Measurements from ENCODE around the gene FTSJ3.

FTSJ3 gene

DNA sequence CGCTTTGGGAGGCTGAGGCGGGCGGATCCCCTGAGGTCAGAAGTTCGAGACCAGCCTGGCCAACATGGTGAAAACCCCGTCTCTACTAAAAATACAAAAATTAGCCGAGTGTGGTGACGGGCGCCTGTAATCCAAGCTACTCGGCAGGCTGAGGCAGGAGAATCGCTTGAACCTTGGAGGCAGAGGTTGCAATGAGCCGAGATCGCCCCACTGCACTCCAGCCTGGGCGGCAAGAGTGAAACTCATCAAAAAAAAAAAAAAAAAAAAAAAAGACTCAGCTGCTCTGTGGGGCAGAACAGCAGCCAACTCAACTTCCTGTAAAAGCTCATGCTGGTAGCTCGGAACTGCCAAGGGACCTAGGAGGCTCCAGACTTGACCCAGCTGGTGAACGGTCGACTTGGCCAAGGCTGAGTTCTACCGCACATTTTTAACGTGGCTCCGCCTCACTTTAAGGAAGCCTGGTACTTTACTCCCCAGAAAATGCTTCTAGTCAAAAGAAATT, 16.0 kb upstream of the FTSJ3 start:
- peak in 5 of 6 experiments; percentile 28 to 64 (median 47) for DNase-seq

DNA sequence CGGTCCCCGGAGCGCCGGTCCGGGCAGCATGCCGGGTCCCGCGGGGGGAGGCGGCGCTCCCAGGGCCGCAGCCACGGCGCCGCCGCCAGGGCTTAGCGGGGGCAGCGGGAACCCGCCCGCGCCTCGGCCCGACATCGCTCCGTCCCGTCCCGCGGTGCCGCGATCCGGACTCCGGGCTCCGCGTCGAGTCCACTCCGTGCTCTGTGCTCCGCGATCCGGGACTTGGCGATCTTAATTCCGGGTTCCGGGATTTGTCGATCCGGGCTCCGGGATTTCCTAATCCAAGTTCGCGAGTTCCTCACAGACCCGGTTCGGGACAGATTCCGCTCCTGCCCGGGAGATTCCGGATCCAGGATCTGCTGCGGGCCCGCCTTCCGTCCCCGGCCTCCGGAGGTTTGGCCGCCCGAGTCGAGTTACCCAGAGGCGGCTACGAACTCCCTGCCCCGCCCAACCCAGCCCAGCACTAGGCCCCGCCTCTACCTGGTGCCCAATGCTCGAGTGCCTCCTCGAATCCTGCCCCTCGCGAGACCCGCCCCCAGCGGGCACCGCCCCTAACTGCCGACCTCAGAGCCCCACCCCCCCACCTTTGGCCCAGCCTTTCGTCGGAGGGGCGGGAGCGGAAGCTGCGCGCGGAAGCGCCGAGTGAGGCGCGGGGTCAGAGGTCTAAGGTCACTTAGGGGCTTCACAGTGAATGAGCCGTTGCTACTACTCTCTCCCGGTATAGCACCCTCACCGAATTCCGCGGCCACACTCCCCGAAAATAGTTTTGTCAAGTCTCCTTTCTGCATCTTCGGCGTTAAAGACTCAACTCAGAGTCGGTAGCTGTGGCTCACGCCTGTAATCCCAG, 15.3 kb upstream of the FTSJ3 start, which contains the start of gene SMARCD2:
Gene SMARCD2, minus strand, starts transcription at position 146 of the 847 bp plus-strand sequence. Its CDS starts 11 bp downstream, at position 135.
- DNase-seq = peak; percentile 97 to 99 (median 98)

DNA sequence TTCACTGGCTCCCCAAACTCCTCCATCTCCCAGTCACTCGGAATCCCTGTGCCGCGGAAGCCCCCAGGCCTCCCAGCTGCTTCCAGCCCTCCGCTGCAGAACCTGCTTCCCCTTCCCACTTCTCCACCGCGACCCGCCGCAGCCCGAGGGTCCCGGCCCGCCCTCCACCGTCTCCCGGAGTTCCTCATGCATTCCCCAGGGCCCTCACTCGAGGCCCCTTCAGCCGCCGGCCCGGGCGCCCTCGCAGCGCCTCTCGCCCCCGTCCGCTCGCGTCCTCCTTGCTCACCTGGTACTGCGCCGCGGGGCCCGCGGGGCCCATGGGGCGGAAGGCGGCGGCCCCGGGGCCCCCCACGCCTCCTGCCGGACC, 14.7 kb upstream of the FTSJ3 start:
- peak in 2 of 6 experiments; percentile 45 to 59 for DNase-seq

DNA sequence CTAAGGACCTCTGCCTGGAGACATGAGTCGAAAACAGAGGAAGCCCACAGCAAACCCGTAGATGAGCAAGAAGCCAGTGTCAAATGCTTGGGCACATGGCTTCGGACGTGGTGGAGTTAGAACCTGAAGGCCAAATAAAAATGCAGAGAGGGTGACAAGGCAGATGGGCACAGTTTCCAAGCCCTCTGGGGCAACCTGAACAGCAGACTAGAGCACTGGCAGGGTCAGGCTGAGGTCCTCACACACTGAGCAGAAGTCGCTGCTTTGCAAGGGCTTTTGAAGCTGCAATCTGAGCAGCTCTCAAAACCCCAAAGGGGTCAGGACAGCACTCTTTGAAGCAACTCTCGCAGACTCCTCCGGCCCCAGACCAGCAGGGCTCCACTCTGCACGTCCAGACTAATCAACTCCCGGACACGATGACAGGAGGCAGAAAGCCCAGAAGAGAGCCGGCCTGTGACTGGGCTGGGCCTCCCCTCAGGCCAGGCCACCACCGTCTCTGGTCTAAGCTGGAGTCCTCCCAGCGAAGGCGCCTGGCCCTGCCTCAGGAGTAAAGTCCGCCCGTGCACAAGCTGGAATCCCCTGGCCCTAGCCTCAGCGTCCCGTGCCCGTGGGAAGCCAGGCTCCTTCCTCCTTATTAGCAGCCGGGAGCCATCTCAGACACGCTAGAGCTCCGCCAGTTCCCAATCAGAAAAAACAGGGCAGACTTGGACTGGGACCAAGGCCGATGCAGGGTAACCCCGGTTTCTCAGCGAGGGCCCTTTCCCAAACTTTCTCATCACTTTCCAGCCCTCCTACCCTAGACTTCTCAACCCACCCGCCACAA, 14.1 kb upstream of the FTSJ3 start:
- no peak for DNase-seq

DNA sequence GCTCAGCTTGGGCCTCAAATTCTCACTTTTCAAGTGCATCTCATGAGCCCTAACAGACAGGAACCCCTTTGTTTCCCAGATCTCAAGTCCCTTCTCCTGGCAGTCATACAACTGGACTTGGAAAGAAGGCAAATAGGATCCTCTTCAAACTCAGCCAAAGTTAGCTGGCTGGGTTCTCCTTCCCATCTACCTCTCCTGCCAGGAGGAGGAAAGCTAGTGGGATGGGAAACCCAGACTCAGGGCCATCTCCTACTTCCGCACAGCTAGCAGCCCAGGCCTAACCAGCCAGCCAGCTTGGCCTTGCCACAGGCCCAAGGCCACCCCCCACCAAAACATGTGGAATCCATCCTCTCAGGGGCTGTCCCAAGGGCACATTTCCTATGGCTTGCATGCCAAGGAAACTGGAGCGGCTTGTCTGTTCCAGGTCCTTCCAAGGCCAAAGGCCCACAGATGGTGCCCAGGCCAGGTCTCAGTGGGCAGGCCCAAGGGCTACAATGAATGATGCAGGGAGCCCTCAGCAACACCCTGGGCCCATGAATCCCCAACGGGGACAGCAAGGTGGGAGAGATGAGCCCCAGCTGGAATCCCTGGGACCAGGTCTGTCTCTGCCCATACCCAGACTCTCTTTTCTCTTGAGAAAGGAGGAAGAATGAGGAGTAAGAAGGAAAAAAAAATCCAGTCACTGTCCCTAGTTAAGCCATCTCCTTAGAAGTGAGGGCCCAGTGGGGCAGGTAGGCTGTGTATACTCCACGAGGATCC, 13.3 kb upstream of the FTSJ3 start:
- DNase-seq = no peak

DNA sequence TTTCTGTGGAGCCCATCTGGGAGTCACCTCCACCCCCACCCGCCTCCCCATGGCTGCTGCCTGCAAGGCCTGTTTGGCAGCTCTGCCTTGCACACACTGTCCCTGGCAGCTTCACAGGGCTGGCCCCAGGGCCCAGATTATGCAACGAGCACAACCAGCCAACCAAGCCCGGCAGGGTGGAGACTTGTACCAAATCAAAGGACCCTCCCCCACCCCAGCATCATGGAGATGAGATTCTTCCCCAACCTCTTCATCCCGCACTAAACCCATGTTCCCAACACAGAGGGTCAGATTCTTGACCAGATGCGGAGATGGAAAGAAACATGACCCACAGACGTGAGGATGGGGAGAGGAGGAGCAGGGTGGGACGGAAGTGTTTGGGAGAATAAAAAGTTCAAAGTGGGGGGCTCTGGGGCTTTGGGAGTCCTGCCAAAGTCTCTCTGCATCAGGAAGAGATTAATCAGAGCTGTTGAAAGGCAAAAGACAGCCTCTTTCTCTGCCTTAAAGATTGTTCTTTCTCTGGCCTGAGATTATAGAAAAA, 11.2 kb upstream of the FTSJ3 start:
- no peak for DNase-seq

DNA sequence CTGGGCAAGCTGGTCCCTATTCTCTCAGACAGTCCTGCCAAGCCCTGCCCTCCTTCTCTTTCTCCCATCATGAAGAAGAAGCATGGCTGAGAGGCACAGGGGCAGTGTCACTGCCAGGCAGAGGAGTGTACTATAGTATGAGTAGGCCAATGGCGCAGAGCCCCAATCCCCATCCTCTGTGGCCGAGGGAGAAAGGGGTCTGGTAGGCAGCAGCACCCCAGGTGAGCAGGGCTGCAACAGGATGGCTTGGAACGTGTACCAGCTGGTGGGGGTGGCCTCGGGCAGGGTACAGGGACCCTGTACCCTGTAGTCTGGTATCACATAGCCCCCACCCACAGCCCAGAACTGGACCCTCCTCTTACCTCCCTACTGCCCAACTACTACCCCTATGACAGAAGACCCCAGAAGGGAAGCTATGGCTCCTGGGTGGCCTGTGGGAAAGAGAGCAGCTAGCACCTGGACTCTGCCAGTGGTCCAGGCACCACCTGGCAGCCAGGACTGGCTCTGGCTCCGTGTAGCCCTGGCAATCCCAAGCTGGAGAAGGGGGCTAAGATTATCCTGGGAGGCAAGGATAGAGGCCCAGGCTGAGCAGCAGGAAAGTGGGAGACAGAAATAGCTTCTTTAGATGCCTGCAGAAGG, 10.6 kb upstream of the FTSJ3 start:
- DNase-seq = no peak

DNA sequence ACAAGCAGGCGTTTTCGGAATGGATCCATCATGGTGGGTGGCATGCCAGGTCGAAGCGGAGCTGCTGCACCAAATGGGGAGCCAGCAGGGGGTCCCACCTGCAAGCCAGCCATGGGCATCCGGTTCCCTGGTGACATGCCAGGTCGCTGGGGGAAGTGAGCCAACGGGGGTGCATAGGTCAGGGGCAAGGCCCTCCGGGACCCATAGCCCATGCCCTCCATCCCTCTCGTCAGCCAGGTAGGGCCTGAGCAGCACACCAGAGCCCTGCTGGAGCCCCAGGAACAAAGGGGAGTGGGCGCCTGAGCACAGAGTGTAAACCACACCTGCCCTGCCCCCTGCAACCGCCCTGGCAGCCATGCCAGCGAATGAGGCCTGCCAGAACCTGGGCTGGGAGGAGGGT, 10.0 kb upstream of the FTSJ3 start:
- no peak for DNase-seq

DNA sequence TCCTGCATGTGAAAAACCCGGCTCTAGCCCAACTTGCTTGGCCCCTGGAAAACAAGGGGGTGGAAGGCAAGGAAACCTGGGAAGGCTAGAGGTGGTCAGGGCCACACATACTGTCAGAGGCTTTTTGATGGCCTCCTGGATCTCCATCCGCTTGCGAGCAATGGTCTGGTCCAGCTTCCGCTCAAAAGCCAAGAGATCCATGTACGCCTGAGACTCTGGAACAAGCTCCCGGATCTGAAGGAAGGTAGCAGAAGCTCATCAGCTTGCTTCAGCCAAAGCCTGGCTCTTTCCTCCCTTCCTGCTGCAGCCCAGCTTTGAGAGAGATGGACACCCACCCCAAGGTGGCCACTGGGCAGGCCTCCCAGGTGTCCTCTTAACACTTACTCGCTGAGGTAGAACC, 9.3 kb upstream of the FTSJ3 start:
- no peak for DNase-seq

DNA sequence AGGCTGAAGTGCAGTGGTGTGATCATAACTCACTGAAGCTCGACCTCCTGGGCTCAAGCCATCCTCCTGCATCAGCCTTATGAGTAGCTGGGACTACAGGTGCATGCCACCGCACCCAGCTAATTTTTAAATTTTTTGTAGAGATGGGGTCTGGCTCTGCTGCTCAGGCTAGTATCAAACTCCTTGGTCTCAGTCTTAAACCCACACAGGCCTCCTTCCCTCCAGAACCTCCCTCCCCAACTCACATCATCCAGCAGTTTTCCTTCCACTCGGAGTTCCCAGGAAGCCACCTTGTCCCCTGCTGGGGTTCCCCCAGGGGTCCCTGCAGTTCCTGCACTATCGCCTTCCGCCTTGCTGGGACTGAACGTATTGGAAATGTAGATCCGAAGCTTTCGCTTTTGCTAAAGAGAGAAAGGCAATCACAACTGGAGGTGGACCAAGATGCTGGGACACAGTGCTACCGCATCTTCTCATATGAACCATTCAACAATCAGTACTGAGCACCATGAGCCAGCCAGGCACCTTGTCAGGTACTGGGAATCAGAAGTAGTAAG, 7.8 kb upstream of the FTSJ3 start:
- no peak for DNase-seq

DNA sequence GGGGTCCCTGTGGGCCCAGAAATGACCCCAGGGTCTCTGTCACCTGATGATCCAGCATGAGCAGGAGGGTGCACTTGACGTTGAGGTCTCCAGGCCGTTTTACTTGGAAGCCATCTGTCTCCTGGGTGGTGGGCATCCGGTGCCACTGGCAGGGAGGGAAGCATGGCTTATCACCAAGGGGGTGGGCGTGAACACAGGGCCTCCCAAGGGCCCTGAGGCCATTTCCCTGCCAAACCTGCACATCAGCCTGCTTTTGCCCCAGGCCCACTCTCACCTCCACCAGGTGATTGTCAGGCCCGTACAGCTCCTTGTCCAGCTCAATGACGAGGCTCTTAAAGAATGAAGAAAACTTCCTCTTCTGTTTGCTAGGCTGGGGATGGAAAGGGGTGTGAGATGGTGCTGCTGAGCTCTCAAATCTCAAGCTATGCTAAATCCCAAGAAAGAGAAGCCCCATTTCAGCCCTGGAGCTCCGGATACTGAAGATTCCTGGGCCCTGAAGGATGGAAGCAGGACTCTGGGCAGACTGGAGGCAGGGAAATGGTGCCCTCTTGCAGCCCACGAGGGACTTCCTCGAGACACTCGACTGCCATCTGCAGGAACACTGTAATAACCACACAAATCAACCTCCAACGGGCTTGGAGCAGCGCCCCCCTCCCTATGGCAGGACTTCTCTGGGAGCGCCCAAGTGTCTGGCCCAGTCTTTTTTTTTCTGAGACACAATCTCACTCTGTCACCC, 7.1 kb upstream of the FTSJ3 start:
- peak; percentile 33 to 56 (median 46) for DNase-seq

DNA sequence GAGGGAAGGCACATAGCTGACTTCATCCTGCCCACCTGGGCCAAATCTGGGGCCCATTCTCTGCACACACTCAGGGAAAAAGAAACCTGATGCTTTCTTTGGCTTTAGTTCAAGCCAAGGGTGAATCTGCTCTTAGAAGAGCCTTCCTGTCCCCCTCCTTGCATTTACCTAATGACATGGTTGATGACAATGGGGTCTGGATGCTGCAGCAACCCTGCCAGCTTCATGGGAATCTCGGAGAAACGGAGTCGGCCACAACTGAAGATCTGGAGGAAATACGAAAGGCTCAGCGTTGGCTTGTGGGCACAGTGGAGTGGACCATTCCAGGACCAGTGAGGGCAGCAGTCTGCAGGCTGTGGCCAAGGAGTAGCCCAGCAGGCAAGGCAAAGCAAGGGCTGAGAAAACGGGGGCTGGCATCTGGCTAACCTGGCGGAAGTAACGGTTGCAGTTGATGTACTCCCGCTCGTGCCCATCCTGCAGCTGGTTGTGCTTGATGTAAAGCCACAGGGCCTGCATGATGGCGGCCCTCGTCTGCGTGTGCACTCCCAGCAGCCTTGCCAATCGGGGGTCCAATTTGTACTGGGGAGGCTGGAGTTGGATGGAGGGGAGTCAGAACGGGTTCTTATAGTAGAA, 6.4 kb upstream of the FTSJ3 start:
- no peak for DNase-seq

DNA sequence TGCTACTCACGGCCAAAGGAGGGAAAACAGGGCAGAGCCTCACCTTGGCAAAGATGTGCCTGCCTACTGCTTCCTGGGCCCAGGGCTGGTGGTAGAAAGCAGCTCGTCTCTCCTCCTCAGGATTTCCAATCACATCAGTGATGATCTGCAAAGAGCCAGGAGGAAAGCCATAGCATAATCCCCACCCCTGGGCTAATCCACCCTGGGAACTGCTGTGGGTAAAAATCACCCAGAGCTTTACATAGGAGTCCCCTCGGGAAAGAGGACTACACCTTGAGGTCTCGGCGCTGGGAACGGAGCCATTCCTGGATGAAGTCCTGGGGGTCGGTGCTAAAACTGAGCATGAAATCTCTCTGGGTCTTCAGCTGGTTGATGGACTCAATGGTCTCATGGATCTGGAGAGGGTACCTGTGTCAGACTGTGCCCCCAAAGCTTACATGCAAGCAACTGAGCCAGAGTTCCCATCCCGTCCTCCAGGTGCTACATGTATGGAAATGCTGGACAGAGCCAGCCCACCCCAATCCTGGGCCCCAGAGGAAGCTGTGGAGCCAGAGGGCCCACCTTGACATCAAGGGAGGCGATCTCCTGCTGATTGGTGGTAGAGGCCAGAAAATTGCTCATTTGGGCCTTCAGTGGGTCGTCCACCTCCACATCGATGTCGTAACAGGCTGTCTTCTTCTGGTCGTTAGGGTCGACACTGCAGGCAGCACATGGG, 5.7 kb upstream of the FTSJ3 start:
- DNase-seq = no peak

DNA sequence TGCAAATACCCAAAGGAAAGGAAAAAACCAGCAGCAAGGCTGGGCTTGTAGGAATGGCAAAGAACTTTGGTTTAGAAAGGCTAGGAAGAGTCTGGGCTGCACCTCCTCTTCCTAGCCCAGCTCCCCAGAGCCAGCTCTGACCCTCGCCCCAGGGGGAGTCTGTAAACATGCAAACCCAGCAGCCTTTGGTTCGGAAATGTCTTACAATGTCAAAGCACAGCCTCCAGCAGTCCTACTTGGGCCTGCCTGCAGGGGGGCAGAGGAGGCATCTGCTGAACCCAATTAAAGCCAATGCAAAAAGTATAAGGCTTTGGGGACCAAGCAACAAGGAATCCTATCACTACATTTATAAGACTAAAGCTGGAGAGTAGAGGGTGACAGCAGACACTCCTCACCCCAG, 5.0 kb upstream of the FTSJ3 start:
- no peak for DNase-seq

DNA sequence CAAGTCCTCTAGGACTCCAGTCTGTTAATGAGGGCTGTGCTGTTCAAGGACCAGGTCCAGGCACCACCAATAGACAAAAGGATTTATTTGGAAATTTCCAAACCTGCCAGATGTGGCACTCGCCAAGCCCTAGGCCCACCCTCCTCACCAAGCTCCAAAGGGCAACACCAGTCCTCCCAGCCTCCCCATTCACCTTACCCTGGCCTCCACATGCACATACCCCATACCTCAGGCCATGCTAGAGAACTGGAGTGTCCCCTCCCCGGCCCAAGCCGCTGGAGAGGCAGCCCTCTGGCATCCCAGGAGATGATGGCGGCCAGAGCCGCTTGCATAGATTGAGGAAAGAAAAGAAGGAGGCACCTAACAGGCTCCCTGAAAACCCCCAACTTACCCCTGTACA, 4.6 kb upstream of the FTSJ3 start:
- no peak for DNase-seq

DNA sequence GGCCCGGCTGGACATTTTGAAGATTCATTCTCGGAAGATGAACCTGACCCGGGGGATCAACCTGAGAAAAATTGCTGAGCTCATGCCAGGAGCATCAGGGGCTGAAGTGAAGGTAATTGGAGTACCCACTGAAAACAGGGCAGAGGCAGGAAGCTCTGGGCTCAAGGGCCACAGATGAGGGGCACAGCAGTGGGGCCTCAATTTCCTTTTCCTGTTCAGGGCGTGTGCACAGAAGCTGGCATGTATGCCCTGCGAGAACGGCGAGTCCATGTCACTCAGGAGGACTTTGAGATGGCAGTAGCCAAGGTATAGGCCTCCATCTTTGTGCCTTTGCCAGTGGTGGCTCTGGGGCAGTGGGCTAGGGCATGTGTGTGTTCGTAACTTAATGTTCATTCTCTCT, 4.0 kb upstream of the FTSJ3 start:
- DNase-seq = no peak

DNA sequence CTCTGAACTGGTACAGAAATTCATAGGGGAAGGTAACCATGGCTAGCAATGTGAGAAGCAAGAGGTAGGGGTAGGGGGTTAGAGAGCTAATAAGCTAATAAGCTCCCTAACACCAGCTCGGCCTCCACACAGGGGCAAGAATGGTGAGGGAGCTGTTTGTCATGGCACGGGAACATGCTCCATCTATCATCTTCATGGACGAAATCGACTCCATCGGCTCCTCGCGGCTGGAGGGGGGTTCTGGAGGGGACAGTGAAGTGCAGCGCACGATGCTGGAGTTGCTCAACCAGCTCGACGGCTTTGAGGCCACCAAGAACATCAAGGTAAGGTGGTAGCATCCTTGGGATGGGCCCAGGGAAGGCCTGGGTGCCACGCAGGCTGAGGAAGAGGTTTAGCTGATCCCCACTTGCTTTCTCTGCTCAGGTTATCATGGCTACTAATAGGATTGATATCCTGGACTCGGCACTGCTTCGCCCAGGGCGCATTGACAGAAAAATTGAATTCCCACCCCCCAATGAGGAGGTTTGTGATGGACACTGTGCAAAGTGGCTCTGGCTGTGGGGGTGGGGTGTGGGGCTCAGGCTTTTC, 3.5 kb upstream of the FTSJ3 start:
- no peak for DNase-seq

DNA sequence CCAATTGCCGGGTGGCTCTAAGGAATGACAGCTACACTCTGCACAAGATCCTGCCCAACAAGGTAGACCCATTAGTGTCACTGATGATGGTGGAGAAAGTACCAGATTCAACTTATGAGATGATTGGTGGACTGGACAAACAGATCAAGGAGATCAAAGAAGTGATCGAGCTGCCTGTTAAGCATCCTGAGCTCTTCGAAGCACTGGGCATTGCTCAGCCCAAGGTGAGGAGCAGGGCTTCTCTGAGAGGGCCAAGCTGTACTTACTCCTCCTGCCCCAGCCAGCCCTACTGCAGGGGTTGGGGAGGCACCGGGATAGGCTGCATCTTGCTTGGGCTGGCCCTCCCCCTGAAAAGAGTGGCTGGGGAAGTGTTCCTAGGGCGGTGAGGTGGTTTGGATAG, 2.8 kb upstream of the FTSJ3 start:
- no peak for DNase-seq

DNA sequence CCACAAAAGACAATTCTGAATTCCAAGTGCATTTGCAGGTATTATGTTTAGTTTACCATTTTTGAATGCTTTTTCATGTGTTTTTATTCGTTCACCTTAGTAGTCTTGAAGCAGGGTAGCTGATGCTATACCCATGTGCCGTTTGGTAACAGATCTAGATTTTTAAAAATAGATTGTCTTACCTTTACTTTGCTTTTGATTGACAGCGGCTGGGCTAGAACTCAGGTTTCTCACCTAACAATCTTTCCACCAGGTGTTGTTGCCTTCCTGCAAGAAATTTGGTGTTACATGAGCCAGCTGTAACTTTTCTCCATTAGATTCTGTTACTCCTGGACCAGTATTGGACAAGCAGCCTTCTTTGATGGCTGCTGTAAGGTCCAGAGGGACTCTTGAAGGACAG, 1.5 kb upstream of the FTSJ3 start:
- DNase-seq = no peak

DNA sequence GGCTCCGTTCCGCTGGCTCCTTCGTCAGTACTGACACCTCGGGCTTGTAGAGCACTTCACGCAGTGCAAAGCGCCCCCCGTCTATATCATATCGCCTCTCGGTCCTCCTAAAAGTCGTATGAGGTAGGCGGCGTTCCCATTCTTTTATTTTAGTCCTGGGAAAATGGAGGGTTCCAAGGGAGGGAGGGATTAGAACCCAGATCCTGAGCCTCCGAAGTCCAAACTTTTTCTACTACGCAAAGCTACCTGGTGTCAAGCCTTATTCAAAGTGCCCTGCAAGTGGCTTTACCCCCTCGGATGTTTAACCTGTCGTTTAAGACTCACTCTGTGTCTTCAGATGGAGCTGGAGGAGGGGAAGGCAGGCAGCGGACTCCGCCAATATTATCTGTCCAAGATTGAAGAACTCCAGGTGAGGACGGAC, 348 bp upstream of the FTSJ3 start:
- DNase-seq = no peak

Measured in stimulated activated naive CD4-positive, alpha-beta T cell (primary cell).